GM08714 (cell line): Measurements from ENCODE around the gene MYL3.

Experiments
- H3K4me3 ChIP-seq: fragments of 200-500 bp; sonication (Bioruptor generic); 2 replicates; pipeline ENCODE4 v1.5.1; 2014; ENCODE audit warnings: mild to moderate bottlenecking, low read length, inconsistent platforms
- ZNF274 ChIP-seq: IDR thresholded peaks from 2 replicates; pipeline ENCODE4 v1.6.1; 2012; ENCODE audit warnings: mild to moderate bottlenecking, low read depth, low read length

Gene MYL3

GRCh38 chr3:46881596-46882376 is 18.5 kb upstream of the MYL3 start:
- no peak for TF ChIP-seq ZNF274
- peak overlapping the region; percentile 53; the same call in 1 of the 2 replicates for H3K4me3 ChIP-seq

GRCh38 chr3:46880884-46881595 is 17.8 kb upstream of the MYL3 start:
- no peak for TF ChIP-seq ZNF274

DNA sequence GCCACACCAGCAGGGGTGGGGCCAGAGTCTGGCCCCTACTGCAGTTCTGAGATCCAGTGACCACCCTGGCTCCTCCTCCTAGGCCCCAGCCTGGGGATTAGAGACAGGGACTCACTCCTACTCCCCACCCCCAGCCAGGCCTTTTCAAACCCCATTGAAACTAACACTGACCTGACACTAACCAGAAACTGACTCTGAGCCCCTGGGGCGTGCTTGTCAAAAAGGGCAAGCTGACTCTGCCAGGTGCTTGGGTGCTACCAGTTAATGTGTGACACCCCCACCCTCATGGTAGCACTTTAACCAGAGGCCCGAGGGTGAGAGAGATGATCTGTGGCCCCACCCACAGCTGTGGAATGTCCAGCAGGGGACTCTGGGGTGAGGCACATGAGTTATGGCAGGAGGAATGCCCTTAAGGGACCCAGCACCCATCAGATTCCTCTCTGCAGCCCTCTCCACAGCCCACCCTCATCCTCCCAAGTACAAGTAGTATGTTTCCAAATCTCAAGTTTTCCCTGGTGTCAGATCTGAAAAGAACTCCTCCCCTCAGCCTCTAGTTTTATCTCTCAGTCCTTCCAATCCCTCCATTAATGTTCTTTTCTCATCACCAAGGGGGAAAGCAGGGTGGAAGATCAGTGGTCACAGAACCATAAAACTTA is 15.7 kb upstream of the MYL3 start:
- TF ChIP-seq ZNF274 = no peak
- H3K4me3 ChIP-seq = no peak overlapping the region

More at GRCh38 chr3:46880884-46881595, 17.8 kb upstream of the MYL3 start:
- no peak overlapping the region for H3K4me3 ChIP-seq

DNA sequence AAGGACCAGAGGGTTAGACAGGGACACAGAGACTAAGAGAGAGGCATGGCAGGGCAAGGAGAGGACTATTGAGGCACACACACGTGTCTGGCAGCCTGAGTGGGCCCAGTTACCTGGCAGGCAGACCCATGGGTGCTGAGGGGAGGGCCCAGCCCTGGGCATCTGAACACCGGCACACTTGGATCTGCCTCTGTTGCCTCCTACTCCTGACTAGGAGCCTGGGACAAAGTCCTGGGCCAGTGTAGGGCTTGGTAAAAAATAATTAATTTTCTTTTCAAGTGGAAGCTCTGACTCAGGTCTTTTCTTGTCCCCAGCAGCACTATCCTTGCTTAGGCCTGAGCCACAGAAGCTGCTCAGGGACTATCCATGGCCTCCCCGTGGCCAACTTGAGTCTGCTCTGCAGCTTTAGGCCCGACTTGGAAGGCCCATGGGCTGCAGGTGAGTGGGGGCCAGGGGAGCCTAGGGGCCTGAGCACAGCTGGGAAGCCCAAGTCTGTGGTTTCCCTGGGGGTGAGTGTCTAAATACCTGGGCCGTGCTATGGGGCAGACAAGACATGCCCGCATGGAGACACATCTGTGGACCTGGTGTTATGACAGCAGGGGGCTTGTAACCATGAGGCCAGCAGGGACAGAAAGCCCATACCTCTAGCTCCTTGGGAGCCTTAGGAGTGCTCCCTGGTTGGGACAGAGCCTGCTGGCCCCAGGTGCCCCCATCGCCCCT is 14.3 kb upstream of the MYL3 start, which contains the start of gene PTH1R:
Gene PTH1R (plus strand): TSS at position 316 of the 720 bp plus-strand sequence. CDS start 5,839 bp downstream, outside the sequence.
- TF ChIP-seq ZNF274 = no peak
- H3K4me3 ChIP-seq = no peak within 1 kb of the TSS

DNA sequence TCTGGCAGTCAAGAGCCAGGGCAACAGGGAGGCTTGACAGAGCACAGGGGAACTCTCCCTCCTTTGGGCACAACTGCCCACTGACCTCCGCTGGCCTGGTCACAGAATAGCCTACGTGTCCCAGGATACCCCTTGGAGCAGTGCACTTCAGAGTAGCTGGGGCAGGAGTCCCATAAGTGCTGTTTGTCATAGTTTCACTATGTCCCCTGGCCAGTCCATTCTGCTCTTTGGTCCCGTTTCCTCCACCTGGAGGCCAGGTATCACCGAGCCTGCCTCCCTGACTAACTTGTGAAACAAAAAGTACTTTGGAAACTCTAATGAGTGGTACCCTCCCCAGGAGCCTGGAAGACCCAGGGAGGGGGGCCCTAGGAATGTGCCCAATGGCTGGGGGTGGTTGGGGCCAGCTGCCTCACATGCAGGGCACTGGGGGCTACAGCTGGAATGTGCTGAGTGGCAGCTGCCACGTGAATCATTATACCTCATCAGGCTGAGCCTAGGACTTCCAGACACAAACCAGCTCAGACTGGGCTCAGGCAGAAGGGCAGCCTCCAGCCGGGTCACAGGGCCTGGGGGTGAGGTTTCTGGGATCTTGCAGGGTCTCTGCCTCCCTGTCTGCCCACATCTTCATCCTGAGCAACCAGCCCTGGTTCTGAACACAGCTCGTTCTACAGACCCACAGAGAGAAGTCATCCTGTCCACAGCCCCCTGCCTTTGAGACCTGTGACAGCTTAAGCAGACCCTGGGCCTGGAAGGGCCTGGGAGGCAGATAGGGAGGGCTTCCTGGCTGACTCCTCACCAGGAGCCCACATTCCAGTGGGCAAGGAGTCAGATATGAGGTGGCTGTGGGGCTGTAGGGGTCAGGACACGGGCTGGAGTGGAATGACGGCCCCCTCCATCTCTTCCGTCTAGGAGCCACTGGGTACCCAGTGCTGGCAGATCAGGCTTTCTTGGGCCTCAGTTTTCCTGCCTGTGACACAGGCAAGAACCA is 13.4 kb upstream of the MYL3 start:
- no peak overlapping the region for H3K4me3 ChIP-seq
- TF ChIP-seq ZNF274 = no peak

DNA sequence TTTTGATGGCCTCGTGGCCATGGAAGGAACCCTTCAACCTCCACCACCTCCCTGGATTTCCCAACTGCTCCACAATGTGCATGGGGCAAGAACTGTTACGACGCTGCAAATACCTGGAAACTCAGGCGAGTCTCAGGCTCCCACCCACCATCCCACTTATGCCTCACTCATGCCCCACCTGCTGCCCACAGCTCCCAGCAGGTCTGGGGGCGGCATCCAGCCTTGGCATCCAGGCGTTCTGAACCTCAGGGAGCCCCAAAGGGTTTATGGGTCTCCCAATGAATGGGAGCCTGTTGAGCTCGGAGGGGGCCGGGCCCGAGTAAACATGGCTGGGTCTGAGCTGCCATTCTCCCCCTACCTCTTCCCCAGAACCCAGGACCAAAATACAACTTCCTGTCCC is 12.3 kb upstream of the MYL3 start:
- no peak overlapping the region for H3K4me3 ChIP-seq
- TF ChIP-seq ZNF274 = no peak

DNA sequence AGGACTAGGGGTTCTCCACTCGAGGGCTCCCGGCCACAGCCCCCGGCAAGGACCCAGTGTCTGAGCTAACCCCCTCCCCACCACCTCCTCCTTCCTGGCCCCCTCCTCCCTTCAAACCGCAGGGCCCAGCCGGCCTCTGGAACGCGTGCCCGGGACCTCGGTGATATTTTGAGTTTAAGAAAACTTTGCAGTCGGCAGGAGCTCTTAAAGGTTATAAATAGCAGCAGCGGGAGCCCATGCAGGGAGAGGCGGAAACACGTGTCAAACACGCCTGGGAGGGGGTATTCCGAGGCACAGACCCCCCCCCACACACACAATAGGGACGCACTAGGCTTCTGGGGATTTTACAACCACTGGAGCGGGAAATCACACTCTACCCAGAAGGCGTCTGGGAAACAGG is 11.2 kb upstream of the MYL3 start:
- H3K4me3 ChIP-seq = no peak overlapping the region

GRCh38 chr3:46873521-46873920 is 10.3 kb upstream of the MYL3 start:
- no peak for TF ChIP-seq ZNF274
- H3K4me3 ChIP-seq = no peak overlapping the region

More for the DNA sequence above, 11.2 kb upstream of the MYL3 start:
- no peak for TF ChIP-seq ZNF274

DNA sequence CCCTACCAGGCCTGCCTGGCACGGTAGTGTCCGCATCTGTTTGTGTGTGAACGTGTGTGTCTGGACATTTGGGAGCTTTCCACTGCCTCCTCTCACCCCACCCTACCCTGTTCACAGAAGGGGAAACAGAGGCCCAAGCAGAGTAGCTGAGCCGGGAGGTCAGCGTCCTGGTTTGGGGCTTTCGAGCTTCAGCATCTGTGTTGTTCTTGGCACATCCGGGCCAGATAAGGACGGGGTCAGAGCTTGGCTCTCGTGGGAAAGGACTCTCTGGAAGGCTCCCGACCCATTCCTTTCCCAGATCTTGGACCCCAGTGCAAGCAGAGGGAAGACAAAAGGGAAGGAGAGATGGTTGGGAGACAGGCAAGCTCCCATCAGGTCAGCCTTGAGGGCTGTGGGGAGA is 8.0 kb upstream of the MYL3 start:
- TF ChIP-seq ZNF274 = no peak
- no peak overlapping the region for H3K4me3 ChIP-seq

DNA sequence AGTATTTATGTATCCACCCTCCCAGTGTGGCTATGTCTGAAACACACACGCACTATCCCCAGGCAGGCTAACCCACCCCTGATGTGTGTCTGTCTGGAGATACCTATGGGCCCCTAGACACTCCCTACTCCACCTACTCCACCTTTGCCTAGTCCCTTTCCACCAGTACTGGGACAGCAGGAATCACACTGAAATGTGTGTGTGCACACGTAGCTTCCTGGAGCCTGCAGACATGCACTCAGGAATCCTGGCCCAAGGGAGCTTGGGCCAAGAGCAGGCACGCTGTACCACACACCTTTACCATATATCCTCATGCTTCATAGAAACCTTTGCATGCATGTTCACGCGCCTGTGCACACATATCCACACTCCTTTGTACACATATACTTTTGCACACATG is 7.4 kb upstream of the MYL3 start:
- no peak overlapping the region for H3K4me3 ChIP-seq
- no peak for TF ChIP-seq ZNF274

- TF ChIP-seq ZNF274 = no peak
- H3K4me3 ChIP-seq = no peak overlapping the region
These were observed 6.2 kb upstream of the MYL3 start for GRCh38 chr3:46869440-46869839.

- H3K4me3 ChIP-seq = no peak overlapping the region
- no peak for TF ChIP-seq ZNF274
These were observed 5.7 kb upstream of the MYL3 start for GRCh38 chr3:46868948-46869347.

DNA sequence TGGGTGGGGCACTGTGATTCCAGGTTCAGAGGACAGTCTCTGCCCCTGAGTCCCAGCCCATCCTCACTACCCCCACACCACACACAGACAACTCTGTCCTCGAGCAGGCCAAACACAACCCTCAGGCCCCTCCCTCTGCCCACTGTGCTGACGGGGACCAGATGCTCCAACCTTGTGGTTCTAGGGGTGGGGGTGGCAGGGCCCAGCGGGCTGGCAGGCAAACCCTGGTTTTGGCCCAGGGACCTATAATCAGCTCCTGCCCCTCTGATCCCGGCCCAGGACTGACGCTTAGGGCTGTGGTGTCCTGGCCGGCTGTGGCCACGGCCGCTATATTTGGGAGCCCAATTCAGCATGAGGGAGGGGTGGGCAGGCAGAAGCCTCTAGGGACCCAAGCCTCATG is 5.0 kb upstream of the MYL3 start:
- H3K4me3 ChIP-seq = no peak overlapping the region
- TF ChIP-seq ZNF274 = no peak
